ENCODE data around the gene ZSCAN12.

ZSCAN12 gene

DNA sequence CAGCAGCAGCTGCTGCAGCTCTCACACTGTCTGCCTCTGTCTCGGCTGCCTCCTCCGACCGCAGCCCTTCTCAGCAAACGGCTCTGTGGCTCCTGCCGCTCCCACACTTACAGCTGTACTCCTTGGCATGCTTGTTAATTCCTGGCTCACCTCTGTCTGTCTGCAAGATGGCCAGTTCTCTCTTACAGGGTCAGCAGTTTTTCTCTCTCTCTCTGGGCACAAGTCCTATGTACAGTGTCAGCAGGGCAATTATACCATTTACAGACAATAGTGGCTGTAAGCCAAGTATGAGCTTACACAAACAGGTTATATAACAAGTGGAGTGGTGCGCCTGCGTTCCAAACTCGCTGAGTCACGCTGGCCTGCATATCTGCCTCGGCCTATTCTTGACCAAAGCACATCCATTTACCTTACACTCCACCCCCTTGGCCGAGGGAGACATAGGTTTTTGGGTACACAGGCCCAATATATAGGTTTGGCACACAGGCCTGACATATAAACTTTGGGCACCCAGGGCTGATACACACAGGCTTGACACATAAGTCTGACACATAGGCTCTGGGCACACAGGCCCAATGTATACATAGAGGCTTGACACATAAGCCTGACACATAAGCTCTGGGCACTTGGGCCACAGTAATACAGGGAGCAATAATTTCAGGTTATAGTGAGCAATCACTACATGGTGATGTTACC, 45.4 kb downstream of the ZSCAN12 start:
- no peak for DNase-seq (ENCODE audit: low spot score)

GRCh38 chr6:28353356-28353755, 46.2 kb downstream of the ZSCAN12 start:
- DNase-seq (ENCODE audit: low spot score), result no peak

- DNase-seq (ENCODE audit: low spot score), result no peak
These were observed 48.0 kb downstream of the ZSCAN12 start for GRCh38 chr6:28351493-28351925.

DNA sequence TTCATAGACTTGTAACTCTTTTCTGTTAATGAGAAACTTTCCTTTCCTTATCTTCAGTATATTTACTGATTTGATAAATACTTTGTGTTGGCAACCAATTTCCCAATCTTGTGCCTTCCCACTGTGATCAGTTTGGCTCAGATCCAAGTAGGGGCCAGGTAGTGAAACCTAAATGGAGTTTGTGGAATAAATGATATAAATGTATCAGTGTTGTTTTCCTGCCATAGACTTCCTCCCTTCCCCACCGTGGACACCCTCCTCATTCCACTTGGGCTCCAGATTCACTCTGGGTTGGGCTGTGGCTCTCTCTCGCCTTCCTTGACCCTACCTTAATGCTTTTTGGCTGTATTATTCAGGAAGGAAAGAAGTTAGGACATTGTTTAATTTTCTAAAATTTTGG, 48.5 kb downstream of the ZSCAN12 start:
- DNase-seq (ENCODE audit: low spot score), result no peak

GRCh38 chr6:28349892-28350737, 49.4 kb downstream of the ZSCAN12 start, which contains the start of gene ZKSCAN3:
Gene ZKSCAN3 (plus strand): TSS chr6:28349947. CDS start chr6:28359587, 9,640 bp downstream.
- DNase-seq (ENCODE audit: low spot score), result peak; percentile 77

DNA sequence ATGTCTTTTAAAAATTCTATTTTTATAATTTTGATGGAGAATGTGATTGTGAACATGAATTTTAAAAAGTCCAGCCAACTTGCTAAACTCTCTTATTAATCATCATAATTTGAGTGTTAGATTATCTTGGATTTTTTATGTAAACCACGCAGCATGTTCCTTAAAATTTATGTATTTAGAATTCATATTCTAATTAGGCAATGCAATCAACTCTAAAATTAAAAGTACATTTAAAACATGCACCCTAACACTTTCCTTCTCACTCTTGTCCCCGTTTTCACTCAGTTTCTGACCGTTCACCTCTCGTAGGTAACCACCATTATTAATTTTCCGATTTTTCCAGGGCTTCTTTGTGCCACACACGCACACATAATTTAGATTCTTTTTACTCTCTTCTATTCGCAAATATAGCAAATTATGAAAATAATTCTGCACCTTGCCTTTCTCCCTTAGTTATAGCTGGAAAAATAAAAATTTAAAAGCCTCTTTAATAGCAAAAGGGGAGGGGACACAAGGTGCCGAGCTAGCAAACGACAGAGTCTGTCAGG, 50.1 kb downstream of the ZSCAN12 start:
- DNase-seq (ENCODE audit: low spot score), result no peak

- no peak for DNase-seq (ENCODE audit: low spot score)
These were observed 52.4 kb downstream of the ZSCAN12 start for GRCh38 chr6:28347119-28347518.

- DNase-seq (ENCODE audit: low spot score), result no peak
These were observed 54.3 kb downstream of the ZSCAN12 start for GRCh38 chr6:28345201-28345600.

DNA sequence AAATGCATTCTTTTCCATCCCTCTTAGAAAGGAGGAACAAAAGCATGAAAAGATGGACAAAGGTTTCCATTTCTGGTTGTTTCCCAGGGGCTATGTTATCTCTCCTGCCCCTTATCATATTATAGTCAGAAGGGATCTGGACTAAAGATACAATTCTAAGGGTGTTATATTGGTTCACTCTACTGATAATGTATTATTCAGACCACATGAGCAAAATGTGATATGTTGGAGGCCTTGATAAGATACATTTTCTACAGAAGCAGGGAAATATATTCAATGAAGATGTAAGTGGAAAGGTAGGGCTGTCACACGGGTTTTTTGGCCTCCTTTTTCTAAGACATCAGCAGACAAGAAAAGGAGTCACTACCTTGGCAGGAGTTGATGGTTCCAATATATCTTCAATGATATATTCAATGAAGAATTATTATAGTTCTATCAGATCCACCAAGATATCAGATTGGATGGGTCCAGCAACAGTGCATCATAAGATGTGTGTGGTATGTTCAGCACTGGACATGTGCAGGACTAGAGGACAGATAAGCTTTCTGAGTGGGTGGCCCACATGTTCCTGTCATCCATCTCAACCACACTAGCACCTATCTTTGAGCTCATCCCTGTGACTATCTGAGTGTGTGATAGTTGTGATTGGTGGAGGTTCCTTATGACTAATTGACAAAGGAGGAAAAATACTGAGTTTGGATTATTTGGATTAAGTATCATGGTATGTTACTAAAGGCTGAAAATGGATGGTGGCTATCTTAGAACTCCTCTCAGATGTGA, 55.5 kb downstream of the ZSCAN12 start:
- DNase-seq (ENCODE audit: low spot score), result no peak

- DNase-seq (ENCODE audit: low spot score), result no peak
These were observed 59.0 kb downstream of the ZSCAN12 start for GRCh38 chr6:28340310-28341095.

GRCh38 chr6:28337121-28337520, 62.4 kb downstream of the ZSCAN12 start:
- no peak for DNase-seq (ENCODE audit: low spot score)

- no peak for DNase-seq (ENCODE audit: low spot score)
These were observed 63.0 kb downstream of the ZSCAN12 start for GRCh38 chr6:28336284-28337120.

DNA sequence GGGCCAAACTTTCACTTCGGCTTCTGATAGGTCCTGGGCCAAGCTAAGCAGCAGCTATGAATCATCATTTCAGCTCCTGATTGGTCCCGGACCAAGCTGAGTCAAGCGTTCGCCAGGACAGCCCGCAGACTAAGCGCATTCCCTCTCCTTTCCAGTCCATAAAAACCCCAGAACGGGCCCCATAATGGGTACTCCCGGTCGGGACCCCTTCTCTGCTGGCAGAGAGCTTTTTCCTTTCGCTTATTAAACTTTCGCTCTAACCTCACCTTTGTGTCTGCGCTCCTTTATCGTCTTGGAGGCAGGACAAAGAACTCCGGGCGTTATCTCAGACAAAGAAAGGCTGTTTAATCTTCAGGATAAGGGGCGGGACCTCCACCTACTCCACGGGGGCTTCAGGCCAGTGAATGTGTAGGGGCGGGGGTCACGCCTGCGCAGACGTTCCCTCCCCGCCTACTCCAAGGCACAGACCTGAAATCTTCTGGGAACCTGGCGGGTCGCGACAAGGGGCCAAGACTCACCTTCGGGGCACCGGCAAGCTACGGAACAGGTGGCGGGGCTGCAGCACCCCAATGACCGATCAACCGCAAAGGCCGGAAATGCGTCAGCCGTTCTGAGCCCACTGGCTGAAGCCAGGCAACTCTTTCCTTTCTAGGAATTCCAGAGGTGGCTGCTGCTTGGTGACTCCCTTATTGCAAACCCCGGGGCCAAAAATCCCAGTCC, 63.8 kb downstream of the ZSCAN12 start, which contains the start of gene ZSCAN31:
ZSCAN31 (minus strand) TSS at position 585 of the 720 bp plus-strand sequence. CDS start 6,465 bp downstream, outside the sequence.
- DNase-seq (ENCODE audit: low spot score), result peak; percentile 92

DNA sequence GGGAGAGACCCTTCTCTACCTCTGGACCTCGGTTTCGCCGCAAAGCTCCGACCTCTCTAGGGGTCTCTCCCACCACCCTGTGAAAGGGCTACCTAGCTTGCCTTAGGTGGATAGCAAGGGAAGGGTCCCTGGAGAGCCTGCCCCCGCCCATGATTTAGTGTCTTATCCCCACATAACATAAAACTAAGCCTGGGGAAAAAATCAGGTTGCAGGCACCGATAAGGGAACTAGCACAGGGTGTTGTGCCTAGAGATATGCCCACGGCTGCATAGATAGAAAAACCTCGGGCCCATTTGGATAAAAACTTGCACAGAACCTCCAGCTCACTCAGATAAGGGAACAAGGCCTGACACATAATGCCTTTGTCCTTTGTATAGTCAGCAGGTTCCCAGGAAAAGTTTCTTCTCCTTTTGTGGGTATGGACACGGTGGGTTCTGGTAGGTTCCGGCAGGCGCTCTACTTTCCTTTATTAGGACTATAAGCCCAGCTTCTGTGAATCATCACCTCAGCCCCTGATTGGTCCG, 64.4 kb downstream of the ZSCAN12 start:
- DNase-seq (ENCODE audit: low spot score), result no peak

DNA sequence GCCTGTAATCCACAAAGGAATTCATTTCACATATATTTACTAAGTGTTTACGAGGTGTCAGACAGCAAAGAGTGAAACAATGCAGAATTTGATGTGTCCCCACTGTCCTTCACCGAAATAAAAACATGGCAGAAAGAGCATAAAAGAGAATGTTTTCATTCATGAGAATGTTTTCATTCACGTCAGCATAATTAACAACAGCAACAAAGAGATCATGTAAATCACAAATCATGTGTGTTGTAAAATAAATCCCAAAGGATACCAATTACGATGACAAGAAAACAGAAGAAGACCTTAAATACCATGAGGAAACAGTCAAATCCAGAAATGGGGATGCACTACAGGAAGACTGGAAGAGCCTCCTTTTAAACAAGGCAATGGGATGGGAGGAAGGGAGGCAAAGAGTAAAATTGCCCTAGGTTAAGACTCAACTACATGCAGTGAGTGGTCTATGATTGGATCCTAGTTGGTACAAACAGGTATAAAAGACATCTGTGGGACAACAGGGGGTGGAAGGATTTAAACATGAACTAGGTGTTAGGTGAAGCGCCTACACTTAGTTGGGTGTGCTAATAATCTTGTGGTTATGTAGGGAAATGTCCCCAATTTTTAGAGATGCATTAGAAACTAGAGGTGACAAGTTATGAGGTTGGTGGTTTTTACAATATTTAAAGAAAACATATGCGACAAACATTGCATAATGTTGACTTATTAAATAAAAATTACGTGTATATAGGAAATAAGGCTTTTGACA, 65.1 kb downstream of the ZSCAN12 start:
- DNase-seq (ENCODE audit: low spot score), result no peak

DNA sequence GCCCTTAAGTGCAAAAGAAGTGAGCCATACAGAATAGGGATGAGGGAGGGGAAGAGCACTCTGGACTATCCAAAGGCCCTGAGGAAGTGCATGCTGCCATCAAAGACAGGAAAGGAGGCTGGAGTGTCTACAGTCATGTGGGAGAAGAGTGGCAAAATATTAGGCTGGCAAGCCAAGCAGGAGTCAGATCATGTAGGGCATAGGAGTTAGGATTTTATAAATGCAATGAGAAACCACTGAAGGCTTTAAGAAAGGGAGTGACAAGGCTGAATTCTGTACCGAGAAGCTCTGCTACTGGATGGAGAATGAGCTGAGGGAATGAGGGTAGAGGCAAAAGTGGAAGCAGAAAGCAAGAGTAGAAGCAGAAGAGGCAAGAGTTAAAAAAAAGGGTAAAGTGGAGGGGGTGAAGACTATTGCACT, 65.9 kb downstream of the ZSCAN12 start:
- no peak for DNase-seq (ENCODE audit: low spot score)

- no peak for DNase-seq (ENCODE audit: low spot score)
These were observed 66.5 kb downstream of the ZSCAN12 start for GRCh38 chr6:28333047-28333446.

- no peak for DNase-seq (ENCODE audit: low spot score)
These were observed 69.5 kb downstream of the ZSCAN12 start for GRCh38 chr6:28330041-28330440.
